Esophagus muscularis mucosa (tissue), 4 donors: Measurements from ENCODE around the gene TSSK1B. TPM values are rescaled to one million over a fixed set of nuclear protein-coding genes. Genes with fewer than 3 reads are reported as not detected.

Experiments
- DNase-seq: peaks from one replicate; pipeline ENCODE4 v3.0.0-alpha.2; 2017; ENCODE audit errors: extremely low spot score
- H3K27ac ChIP-seq, 4 donors: fragments of 200-600 bp; sonication (generic); replicated peaks in 1 of 4; 1 replicate in 3 of 4; 2 replicates in 1 of 4; pipeline ENCODE4 v1.5.1; 2016 to 2019; ENCODE audit warnings: mild to moderate bottlenecking in 1 of 4
- H3K27me3 ChIP-seq, 4 donors: fragments of 200-600 bp; sonication (generic); one replicate each; pipeline versions ENCODE4 v1.5.1 to v1.6.0; 2016 to 2019
- H3K36me3 ChIP-seq, 4 donors: fragments of 200-600 bp; sonication (generic); one replicate each; pipeline ENCODE4 v1.5.1; 2016 to 2019
- H3K4me1 ChIP-seq, 4 donors: fragments of 200-600 bp; sonication (generic); one replicate each; pipeline ENCODE4 v1.5.1; 2016 to 2019
- H3K4me3 ChIP-seq, 4 donors: fragments of 200-600 bp; sonication (generic); 1 replicate in 2 of 4; 2 replicates in 2 of 4; pipeline ENCODE4 v1.5.1; 2016 to 2019; ENCODE audit warnings: mild to moderate bottlenecking in 4 of 4, moderate library complexity in 1 of 4
- H3K9me3 ChIP-seq, 4 donors: fragments of 200-600 bp; sonication (generic); 1 replicate in 3 of 4; 2 replicates in 1 of 4; pipeline ENCODE4 v1.5.1; 2016 to 2019
- CTCF ChIP-seq, 3 experiments: fragments of 200-600 bp in 2 of 3; fragments of 450-650 bp in 1 of 3; sonication (generic) in 2 of 3; IDR thresholded peaks; one replicate each; pipeline ENCODE4 v1.5.1; 2017 to 2019; ENCODE audit warnings: antibody characterized with exemption in 3 of 3, mild to moderate bottlenecking in 2 of 3, moderate library complexity in 1 of 3
- EP300 ChIP-seq: sonication (generic); formaldehyde crosslinking; IDR thresholded peaks from one replicate; pipeline ENCODE4 v1.6.1; 2017; ENCODE audit warnings: antibody characterized with exemption
- POLR2A ChIP-seq: fragments of 450-650 bp; IDR thresholded peaks from one replicate; pipeline ENCODE4 v1.6.1; 2017; ENCODE audit warnings: antibody characterized with exemption, moderate library complexity, mild to moderate bottlenecking, low read depth
- POLR2AphosphoS5 ChIP-seq, 2 donors: sonication (generic); formaldehyde crosslinking; IDR thresholded peaks; one replicate each; pipeline ENCODE4 v1.6.1; 2017; ENCODE audit warnings: antibody characterized with exemption in 2 of 2
- WGBS: methylation state at CpG from one replicate; pipeline ENCODE4 v1.1.5; 2018; 5-methylcytosine and 5-hydroxymethylcytosine counted together
- intact Hi-C: fragments of 100-400 bp; cut with DNase I; formaldehyde crosslinking; loops from one replicate; pipeline ENCODE4 v1.15.1; 2023
- total RNA-seq, 4 donors: library from RNA; depleted of rRNA; stranded (reverse); fragments of >200 nt; gene quantifications; one replicate each; pipeline versions ENCODE4 v1.1.0 to v1.2.1, GENCODE V29; 2016

The TSSK1B gene
- total RNA-seq, 4 donors from 2014 or later, result under 0.01 TPM; not detected in 3

DNA sequence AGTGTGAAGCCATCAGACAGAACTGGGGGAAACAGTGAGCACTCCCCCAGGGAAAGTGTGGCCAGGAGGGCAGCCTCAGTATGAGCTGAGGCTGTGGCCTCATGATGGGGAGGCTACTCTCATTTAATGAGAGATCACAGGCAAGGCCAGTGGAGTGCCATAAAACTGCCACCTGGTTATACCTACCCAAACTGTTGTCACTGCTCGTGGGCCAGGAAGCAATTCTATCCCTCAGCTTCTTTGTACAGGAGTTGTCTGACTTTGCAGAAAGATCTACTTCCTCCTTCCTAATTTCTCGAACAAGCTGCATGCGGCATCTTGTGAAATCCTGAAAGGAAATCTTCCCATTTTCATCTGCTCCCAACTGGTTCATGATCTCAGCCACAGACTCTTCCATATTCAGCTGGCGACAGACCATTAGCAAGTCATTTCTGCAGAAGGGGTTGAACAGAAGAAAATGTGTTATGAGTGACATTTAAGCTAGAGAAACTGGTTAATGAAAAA is 50.0 kb downstream of the TSSK1B start:
- intact Hi-C loops, result no loop called here
- WGBS, result 85% methylated on average over 4 of the region's 4 CpGs
- Histone ChIP-seq H3K9me3 (no peaks in the 10 kb centered on the region), H3K27ac (no peak overlapping the region), H3K4me3 (no peak overlapping the region), H3K4me1 (peaks cover 0 to 5% (median 0%) of the 10 kb centered on the region in 4 donors), H3K36me3 (no peaks in the 10 kb centered on the region), H3K27me3 (no peaks in the 10 kb centered on the region)
- DNase-seq, result no peak
- TF ChIP-seq EP300 (no peak), POLR2A (no peak)

DNA sequence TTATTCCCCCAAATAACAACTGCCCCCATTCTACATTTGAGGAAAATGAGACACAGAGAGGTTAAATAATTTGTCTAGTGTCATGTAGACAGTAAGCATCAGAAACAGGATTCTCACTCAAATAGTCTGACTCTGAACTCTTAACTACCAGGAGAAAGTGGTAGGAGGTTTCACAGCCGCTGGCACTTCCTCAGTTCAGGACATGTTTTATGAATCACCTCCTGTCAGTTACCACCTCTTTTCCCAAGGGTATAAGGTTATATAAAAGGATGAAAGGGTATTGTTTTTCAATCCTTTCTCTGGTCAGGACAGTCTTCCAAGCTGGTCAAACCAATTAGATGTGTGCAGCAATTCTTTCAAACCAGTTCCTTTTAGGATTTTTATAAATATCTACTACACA is 52.1 kb downstream of the TSSK1B start:
- Histone ChIP-seq H3K4me3 (no peak overlapping the region), H3K4me1 (peaks cover 0 to 5% (median 0%) of the 10 kb centered on the region in 4 donors), H3K9me3 (no peaks in the 10 kb centered on the region), H3K36me3 (no peaks in the 10 kb centered on the region), H3K27ac (no peak overlapping the region), H3K27me3 (no peaks in the 10 kb centered on the region)
- no peak for DNase-seq
- 65% methylated on average over 1 of the region's 1 CpG for WGBS
- no peak for TF ChIP-seq EP300
- no peak for TF ChIP-seq POLR2AphosphoS5 (IDR thresholded peaks at IDR 0.05)
- TF ChIP-seq CTCF (IDR thresholded peaks at IDR 0.05), result no peak
- TF ChIP-seq POLR2A, result no peak
- intact Hi-C loops, result no loop called here

Other genes starting within 250 kb of the TSSK1B start
- gene MCC, start 53.5 kb upstream of the TSSK1B start, total RNA-seq, result 10 to 100 TPM; 17.0 to 24.8 (median 21.0) TPM
- 10 to 100 TPM in 3 of 4 donors, 1 to 10 TPM in 1; 9.3 to 32.0 (median 15.8) TPM for gene YTHDC2, start 78.7 kb upstream of the TSSK1B start, total RNA-seq